H1 (cell line): Measurements from ENCODE around the gene SH3PXD2A. TPM values are rescaled to one million over a fixed set of nuclear protein-coding genes. Genes with fewer than 3 reads are reported as not detected.

ENCODE experiments used
- BACH1 ChIP-seq: IDR thresholded peaks from 2 replicates; pipeline ENCODE4 v1.6.1; 2012; ENCODE audit warnings: low read length, improper control_type of control experiment
- CBX5 ChIP-seq: fragments of 300-800, 300-1000 bp; sonication (generic); IDR thresholded peaks from 2 replicates; pipeline ENCODE4 v1.7.1; 2016; ENCODE audit warnings: antibody characterized with exemption, low read length, low read depth
- EGR1 ChIP-seq: IDR thresholded peaks from 2 replicates; pipeline ENCODE4 v1.6.1; 2011; ENCODE audit warnings: low read depth, low read length, borderline replicate concordance
- KDM1A ChIP-seq: fragments of 200-600, 300-600 bp; sonication (generic); IDR thresholded peaks from 2 replicates; pipeline ENCODE4 v1.7.1; 2016; ENCODE audit warnings: mild to moderate bottlenecking, low read length, borderline replicate concordance
- KDM5A ChIP-seq: fragments of 200-600 bp; IDR thresholded peaks from 2 replicates; pipeline ENCODE4 v1.7.1; 2012; ENCODE audit warnings: mild to moderate bottlenecking, low read length, inconsistent platforms, mixed read lengths
- SAP30 ChIP-seq: fragments of 300-600 bp; sonication (generic); IDR thresholded peaks from 2 replicates; pipeline ENCODE4 v1.7.1; 2012; ENCODE audit warnings: low read length, moderate library complexity, mild to moderate bottlenecking, inconsistent platforms; ENCODE audit not compliant: insufficient read depth, insufficient replicate concordance
- SRF ChIP-seq: IDR thresholded peaks from 2 replicates; pipeline ENCODE4 v1.6.1; 2011; ENCODE audit warnings: mild to moderate bottlenecking, low read depth, low read length, moderate library complexity
- TAF1 ChIP-seq: IDR thresholded peaks from 2 replicates; pipeline ENCODE4 v1.6.1; 2011; ENCODE audit warnings: mild to moderate bottlenecking, low read depth, low read length
- polyA plus RNA-seq, 7 experiments: library from polyadenylated mRNA; depleted of rRNA in 3 of 7; stranded (reverse) in 5 of 7; unstranded in 2 of 7; fragments of >200 nt in 5 of 7; fragments of 200-250 nt in 2 of 7; gene quantifications; 1 replicate in 5 of 7; 2 replicates in 1 of 7; 4 replicates in 1 of 7; pipeline versions ENCODE4 v1.2.1 to v1.2.3, GENCODE V29; 2011 to 2013; ENCODE audit warnings: missing spikeins in 2 of 7, mixed read lengths in 2 of 7
- total RNA-seq: library from RNA; stranded (reverse); fragmentation: NEBNext Ultra II Directional; extraction: Animal tissue kit (Norgen Biotek cat#: 25700); gene quantifications from 2 replicates; pipeline ENCODE4 v1.2.1, GENCODE V29; 2021
- TF ChIP-seq, protein P1 (sequence below): fragments of 300-600 bp; sonication (generic); IDR thresholded peaks from 2 replicates; pipeline ENCODE4 v1.7.1; 2012; ENCODE audit warnings: low read length, moderate library complexity, mild to moderate bottlenecking, inconsistent platforms; ENCODE audit not compliant: insufficient replicate concordance

SH3PXD2A gene
- total and polyA plus RNA-seq, 2 of the 8 experiments (the other 6 are each of a cell fraction or from before 2014, with no cell fraction given), result 5.4 to 16.3 TPM

DNA sequence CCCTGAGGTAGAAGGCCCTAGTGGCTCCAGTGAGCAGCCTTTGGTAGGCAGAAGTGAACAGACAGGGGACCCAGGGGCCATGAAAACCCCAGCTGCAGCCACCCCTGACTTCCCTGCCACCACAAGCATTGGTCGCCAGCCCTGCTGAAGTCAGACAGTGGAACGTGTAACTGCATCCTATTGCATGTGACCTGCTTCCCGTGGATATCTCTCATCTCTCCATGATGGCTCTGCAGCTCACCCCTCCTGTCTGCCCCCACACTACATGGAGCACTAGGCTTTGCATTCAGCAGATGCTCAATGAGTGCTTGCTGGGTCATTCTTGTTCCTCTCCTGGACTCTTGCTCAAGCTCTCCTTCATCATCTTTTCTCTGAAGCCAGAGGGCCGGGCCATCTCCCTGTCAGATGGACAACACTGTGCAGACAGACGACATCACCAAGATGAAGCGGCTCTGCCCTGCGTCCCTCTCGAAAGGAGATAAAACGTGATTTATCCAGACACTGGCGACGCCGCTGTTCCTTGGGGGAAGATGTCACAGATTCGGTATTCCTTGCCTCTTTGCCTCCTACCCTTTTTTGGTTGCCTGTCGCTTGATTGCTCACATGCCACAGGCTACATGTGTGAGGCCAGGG, 117.5 kb downstream of the SH3PXD2A start (continued):
- TF ChIP-seq, protein P1, sequence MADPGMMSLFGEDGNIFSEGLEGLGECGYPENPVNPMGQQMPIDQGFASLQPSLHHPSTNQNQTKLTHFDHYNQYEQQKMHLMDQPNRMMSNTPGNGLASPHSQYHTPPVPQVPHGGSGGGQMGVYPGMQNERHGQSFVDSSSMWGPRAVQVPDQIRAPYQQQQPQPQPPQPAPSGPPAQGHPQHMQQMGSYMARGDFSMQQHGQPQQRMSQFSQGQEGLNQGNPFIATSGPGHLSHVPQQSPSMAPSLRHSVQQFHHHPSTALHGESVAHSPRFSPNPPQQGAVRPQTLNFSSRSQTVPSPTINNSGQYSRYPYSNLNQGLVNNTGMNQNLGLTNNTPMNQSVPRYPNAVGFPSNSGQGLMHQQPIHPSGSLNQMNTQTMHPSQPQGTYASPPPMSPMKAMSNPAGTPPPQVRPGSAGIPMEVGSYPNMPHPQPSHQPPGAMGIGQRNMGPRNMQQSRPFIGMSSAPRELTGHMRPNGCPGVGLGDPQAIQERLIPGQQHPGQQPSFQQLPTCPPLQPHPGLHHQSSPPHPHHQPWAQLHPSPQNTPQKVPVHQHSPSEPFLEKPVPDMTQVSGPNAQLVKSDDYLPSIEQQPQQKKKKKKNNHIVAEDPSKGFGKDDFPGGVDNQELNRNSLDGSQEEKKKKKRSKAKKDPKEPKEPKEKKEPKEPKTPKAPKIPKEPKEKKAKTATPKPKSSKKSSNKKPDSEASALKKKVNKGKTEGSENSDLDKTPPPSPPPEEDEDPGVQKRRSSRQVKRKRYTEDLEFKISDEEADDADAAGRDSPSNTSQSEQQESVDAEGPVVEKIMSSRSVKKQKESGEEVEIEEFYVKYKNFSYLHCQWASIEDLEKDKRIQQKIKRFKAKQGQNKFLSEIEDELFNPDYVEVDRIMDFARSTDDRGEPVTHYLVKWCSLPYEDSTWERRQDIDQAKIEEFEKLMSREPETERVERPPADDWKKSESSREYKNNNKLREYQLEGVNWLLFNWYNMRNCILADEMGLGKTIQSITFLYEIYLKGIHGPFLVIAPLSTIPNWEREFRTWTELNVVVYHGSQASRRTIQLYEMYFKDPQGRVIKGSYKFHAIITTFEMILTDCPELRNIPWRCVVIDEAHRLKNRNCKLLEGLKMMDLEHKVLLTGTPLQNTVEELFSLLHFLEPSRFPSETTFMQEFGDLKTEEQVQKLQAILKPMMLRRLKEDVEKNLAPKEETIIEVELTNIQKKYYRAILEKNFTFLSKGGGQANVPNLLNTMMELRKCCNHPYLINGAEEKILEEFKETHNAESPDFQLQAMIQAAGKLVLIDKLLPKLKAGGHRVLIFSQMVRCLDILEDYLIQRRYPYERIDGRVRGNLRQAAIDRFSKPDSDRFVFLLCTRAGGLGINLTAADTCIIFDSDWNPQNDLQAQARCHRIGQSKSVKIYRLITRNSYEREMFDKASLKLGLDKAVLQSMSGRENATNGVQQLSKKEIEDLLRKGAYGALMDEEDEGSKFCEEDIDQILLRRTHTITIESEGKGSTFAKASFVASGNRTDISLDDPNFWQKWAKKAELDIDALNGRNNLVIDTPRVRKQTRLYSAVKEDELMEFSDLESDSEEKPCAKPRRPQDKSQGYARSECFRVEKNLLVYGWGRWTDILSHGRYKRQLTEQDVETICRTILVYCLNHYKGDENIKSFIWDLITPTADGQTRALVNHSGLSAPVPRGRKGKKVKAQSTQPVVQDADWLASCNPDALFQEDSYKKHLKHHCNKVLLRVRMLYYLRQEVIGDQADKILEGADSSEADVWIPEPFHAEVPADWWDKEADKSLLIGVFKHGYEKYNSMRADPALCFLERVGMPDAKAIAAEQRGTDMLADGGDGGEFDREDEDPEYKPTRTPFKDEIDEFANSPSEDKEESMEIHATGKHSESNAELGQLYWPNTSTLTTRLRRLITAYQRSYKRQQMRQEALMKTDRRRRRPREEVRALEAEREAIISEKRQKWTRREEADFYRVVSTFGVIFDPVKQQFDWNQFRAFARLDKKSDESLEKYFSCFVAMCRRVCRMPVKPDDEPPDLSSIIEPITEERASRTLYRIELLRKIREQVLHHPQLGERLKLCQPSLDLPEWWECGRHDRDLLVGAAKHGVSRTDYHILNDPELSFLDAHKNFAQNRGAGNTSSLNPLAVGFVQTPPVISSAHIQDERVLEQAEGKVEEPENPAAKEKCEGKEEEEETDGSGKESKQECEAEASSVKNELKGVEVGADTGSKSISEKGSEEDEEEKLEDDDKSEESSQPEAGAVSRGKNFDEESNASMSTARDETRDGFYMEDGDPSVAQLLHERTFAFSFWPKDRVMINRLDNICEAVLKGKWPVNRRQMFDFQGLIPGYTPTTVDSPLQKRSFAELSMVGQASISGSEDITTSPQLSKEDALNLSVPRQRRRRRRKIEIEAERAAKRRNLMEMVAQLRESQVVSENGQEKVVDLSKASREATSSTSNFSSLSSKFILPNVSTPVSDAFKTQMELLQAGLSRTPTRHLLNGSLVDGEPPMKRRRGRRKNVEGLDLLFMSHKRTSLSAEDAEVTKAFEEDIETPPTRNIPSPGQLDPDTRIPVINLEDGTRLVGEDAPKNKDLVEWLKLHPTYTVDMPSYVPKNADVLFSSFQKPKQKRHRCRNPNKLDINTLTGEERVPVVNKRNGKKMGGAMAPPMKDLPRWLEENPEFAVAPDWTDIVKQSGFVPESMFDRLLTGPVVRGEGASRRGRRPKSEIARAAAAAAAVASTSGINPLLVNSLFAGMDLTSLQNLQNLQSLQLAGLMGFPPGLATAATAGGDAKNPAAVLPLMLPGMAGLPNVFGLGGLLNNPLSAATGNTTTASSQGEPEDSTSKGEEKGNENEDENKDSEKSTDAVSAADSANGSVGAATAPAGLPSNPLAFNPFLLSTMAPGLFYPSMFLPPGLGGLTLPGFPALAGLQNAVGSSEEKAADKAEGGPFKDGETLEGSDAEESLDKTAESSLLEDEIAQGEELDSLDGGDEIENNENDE, result no peak
- TF ChIP-seq BACH1, result no peak
- TF ChIP-seq EGR1, result no peak
- no peak for TF ChIP-seq KDM1A
- no peak for TF ChIP-seq SRF
- no peak for TF ChIP-seq CBX5
- TF ChIP-seq TAF1, result no peak
- no peak for TF ChIP-seq KDM5A
- TF ChIP-seq SAP30, result no peak
- TF ChIP-seq, all 59 proteins: peak for 0
